Measurements from ENCODE around the gene DDO.

DDO gene

DNA sequence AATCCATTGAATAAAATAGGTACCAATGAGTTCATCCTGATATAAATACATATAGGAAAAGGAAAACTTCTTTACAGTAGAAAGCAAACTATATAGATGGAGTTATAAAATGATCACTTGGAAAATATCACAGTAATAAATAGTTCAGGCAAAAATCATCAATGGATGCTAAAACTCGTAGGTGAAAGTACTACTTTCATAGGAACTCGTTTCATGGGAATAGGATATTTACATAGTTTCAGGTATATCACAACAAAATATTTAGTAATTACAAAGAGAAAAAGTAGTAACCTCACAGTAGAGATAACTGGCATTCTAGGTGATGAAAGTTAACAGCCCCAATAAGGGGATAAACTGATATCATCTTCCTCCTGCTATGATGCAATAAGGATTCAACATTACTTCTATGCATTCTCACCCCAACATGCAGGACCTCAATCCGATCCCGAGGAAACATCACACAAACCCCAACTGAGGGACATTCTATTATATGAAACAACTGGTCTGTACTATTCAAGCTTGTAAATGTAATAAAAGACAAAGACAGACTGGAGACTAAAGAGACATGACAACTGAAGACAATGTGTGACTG lies 13.7 kb downstream of the DDO start:
- TF ChIP-seq NFIC (IDR thresholded peaks at IDR 0.05): no peak
- no peak for TF ChIP-seq EGR1 (IDR thresholded peaks at IDR 0.05)
- TF ChIP-seq YY1 (IDR thresholded peaks at IDR 0.05; ENCODE audit: low read depth): no peak
- TF ChIP-seq CEBPB (IDR thresholded peaks at IDR 0.05): no peak
- no peak for TF ChIP-seq TEAD4 (IDR thresholded peaks at IDR 0.05)
- TF ChIP-seq RAD21 (IDR thresholded peaks at IDR 0.05; ENCODE audit: low read depth): no peak
- TF ChIP-seq, protein P1, sequence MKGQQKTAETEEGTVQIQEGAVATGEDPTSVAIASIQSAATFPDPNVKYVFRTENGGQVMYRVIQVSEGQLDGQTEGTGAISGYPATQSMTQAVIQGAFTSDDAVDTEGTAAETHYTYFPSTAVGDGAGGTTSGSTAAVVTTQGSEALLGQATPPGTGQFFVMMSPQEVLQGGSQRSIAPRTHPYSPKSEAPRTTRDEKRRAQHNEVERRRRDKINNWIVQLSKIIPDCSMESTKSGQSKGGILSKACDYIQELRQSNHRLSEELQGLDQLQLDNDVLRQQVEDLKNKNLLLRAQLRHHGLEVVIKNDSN (IDR thresholded peaks at IDR 0.05): no peak
- TF ChIP-seq, protein P2, sequence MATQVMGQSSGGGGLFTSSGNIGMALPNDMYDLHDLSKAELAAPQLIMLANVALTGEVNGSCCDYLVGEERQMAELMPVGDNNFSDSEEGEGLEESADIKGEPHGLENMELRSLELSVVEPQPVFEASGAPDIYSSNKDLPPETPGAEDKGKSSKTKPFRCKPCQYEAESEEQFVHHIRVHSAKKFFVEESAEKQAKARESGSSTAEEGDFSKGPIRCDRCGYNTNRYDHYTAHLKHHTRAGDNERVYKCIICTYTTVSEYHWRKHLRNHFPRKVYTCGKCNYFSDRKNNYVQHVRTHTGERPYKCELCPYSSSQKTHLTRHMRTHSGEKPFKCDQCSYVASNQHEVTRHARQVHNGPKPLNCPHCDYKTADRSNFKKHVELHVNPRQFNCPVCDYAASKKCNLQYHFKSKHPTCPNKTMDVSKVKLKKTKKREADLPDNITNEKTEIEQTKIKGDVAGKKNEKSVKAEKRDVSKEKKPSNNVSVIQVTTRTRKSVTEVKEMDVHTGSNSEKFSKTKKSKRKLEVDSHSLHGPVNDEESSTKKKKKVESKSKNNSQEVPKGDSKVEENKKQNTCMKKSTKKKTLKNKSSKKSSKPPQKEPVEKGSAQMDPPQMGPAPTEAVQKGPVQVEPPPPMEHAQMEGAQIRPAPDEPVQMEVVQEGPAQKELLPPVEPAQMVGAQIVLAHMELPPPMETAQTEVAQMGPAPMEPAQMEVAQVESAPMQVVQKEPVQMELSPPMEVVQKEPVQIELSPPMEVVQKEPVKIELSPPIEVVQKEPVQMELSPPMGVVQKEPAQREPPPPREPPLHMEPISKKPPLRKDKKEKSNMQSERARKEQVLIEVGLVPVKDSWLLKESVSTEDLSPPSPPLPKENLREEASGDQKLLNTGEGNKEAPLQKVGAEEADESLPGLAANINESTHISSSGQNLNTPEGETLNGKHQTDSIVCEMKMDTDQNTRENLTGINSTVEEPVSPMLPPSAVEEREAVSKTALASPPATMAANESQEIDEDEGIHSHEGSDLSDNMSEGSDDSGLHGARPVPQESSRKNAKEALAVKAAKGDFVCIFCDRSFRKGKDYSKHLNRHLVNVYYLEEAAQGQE (IDR thresholded peaks at IDR 0.05; ENCODE audit: low read depth): no peak
- no peak for TF ChIP-seq EP300 (IDR thresholded peaks at IDR 0.05; ENCODE audit: borderline replicate concordance)
- no peak for TF ChIP-seq FOXM1 (IDR thresholded peaks at IDR 0.05; ENCODE audit: borderline replicate concordance, low read depth)
- TF ChIP-seq TCF12 (IDR thresholded peaks at IDR 0.05; ENCODE audit: low read depth): no peak
- no peak for TF ChIP-seq TAF1 (IDR thresholded peaks at IDR 0.05; ENCODE audit: low read depth)
- TF ChIP-seq, protein P3, sequence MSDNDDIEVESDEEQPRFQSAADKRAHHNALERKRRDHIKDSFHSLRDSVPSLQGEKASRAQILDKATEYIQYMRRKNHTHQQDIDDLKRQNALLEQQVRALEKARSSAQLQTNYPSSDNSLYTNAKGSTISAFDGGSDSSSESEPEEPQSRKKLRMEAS (IDR thresholded peaks at IDR 0.05): no peak
- no peak for TF ChIP-seq CREB1 (IDR thresholded peaks at IDR 0.05; ENCODE audit: low read depth)
- no peak for TF ChIP-seq ZBTB7A (IDR thresholded peaks at IDR 0.05; ENCODE audit: low read depth)

DNA sequence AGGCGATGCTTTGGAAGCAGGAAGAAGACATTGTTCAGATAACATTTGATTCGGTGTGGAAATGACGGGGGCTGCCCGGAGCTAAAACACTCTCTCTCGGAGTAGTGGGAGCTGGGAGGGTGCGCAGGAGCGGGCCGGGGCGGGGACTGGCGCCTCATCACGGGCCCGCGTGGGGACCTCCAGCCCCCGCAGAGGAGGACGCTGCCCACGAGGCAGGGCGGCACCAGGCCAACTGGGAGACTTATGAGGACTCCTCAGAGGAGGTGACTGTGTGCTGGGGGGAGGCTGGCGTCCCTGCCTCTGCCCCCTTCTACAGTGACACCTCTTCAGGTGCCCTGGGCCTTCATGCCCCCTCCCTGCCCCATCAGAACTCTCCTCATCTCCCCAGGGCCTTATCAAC lies 15.2 kb downstream of the DDO start:
- no peak for TF ChIP-seq FOXM1 (IDR thresholded peaks at IDR 0.05; ENCODE audit: borderline replicate concordance, low read depth)
- no peak for TF ChIP-seq CEBPB (IDR thresholded peaks at IDR 0.05)
- TF ChIP-seq, protein P3 (IDR thresholded peaks at IDR 0.05): no peak
- TF ChIP-seq TEAD4 (IDR thresholded peaks at IDR 0.05): no peak
- TF ChIP-seq EP300 (IDR thresholded peaks at IDR 0.05; ENCODE audit: borderline replicate concordance): no peak
- TF ChIP-seq NFIC (IDR thresholded peaks at IDR 0.05): no peak
- TF ChIP-seq, protein P1 (IDR thresholded peaks at IDR 0.05): no peak
- TF ChIP-seq, protein P2 (IDR thresholded peaks at IDR 0.05; ENCODE audit: low read depth): no peak
- no peak for TF ChIP-seq RAD21 (IDR thresholded peaks at IDR 0.05; ENCODE audit: low read depth)
- no peak for TF ChIP-seq CREB1 (IDR thresholded peaks at IDR 0.05; ENCODE audit: low read depth)
- no peak for TF ChIP-seq YY1 (IDR thresholded peaks at IDR 0.05; ENCODE audit: low read depth)
- no peak for TF ChIP-seq ZBTB7A (IDR thresholded peaks at IDR 0.05; ENCODE audit: low read depth)
- TF ChIP-seq TAF1 (IDR thresholded peaks at IDR 0.05; ENCODE audit: low read depth): no peak
- no peak for TF ChIP-seq EGR1 (IDR thresholded peaks at IDR 0.05)

DNA sequence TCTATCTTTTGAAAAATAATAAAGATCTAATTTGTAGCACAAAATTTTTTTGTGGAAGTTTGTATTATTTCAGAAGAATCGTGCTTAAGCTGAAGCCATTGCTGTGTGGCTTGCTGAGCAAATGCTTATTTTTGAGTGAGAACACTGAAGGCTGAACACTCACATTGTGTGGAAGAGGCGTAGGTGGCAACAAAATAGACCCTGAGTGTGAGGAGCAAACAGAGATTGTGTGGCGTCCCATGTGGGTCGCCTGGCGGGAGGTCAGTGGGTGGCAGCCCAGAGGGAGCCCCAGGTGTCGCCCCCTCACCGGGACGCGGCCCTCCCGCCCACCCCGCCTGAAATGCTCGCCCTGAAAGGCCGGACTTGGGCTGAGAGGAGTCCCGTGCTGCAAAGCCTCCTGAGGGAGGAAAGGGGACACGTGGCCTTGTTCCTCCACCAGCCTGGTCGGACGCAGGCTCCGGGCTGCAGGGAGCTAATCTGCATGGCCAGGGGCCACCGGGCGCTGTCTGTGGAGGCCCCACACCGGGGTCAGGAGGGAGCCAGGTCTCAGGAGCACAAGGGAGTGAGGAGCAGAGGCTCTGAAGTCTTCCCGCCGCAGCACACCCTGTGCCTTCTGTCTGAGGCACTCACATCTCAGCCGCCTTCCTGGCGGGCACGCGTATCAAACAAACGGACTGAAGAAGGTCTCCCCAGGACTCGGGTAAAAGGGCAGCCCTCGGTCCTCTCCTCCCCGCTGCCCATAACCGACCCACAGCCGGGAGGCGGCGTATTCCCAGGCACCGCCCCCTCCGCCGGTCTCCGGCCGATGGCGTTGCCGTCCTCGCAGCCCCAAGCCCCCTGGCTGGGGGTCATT lies 15.9 kb downstream of the DDO start:
- TF ChIP-seq EGR1 (IDR thresholded peaks at IDR 0.05) (no peak), YY1 (IDR thresholded peaks at IDR 0.05; ENCODE audit: low read depth) (no peak), CEBPB (IDR thresholded peaks at IDR 0.05) (no peak), TCF12 (IDR thresholded peaks at IDR 0.05; ENCODE audit: low read depth) (no peak), TEAD4 (IDR thresholded peaks at IDR 0.05) (no peak), RAD21 (IDR thresholded peaks at IDR 0.05; ENCODE audit: low read depth) (no peak), TAF1 (IDR thresholded peaks at IDR 0.05; ENCODE audit: low read depth) (no peak), ZBTB7A (IDR thresholded peaks at IDR 0.05; ENCODE audit: low read depth) (no peak), EP300 (IDR thresholded peaks at IDR 0.05; ENCODE audit: borderline replicate concordance) (no peak), FOXM1 (IDR thresholded peaks at IDR 0.05; ENCODE audit: borderline replicate concordance, low read depth) (no peak), NFIC (IDR thresholded peaks at IDR 0.05) (no peak), CREB1 (IDR thresholded peaks at IDR 0.05; ENCODE audit: low read depth) (no peak)
- TF ChIP-seq, protein P1 (IDR thresholded peaks at IDR 0.05): no peak
- TF ChIP-seq, protein P3 (IDR thresholded peaks at IDR 0.05): no peak
- TF ChIP-seq, protein P2 (IDR thresholded peaks at IDR 0.05; ENCODE audit: low read depth): no peak
